Measurements from ENCODE around the gene CLDN19.

CLDN19 gene

GRCh38 chr1:42746436-42747105 is 6.5 kb upstream of the CLDN19 start:
- H3K4me1 ChIP-seq (ENCODE audit: insufficient read depth, low read length, poor library complexity, severe bottlenecking), result no peaks in the 10 kb centered on the region
- no peaks in the 10 kb centered on the region for H3K79me2 ChIP-seq (ENCODE audit: insufficient read depth, low read length)
- H3K36me3 ChIP-seq (ENCODE audit: insufficient read depth, low read length), result peaks cover 21% of the 10 kb centered on the region; the same call in 1 of the 2 replicates
- no peak for TF ChIP-seq CTCF (conservative IDR thresholded peaks at IDR 0.05; ENCODE audit: low read length)
- TF ChIP-seq EZH2phosphoT487 (IDR thresholded peaks at IDR 0.05; ENCODE audit: borderline replicate concordance), result no peak
- H4K20me1 ChIP-seq (ENCODE audit: insufficient read depth, low read length, poor library complexity, severe bottlenecking), result no peaks in the 10 kb centered on the region
- no peaks in the 10 kb centered on the region for H3F3A ChIP-seq (ENCODE audit: low read depth)
- no peaks in the 10 kb centered on the region for H3K9me2 ChIP-seq (replicated peaks; ENCODE audit: low read depth, low read length)
- no peak overlapping the region for H3K9ac ChIP-seq (ENCODE audit: low read depth, low read length, poor library complexity, severe bottlenecking)
- no peaks in the 10 kb centered on the region for H3K27me3 ChIP-seq (ENCODE audit: insufficient read depth, low read length, poor library complexity, severe bottlenecking)
- no peak overlapping the region for H2AFZ ChIP-seq (ENCODE audit: low read length)
- H3K4me2 ChIP-seq (ENCODE audit: low read depth, low read length, poor library complexity, severe bottlenecking), result no peak overlapping the region
- no peaks in the 10 kb centered on the region for H3K9me3 ChIP-seq (ENCODE audit: insufficient read depth, low read depth, low read length)
- H3K4me3 ChIP-seq (ENCODE audit: low read length, poor library complexity, severe bottlenecking), result no peak overlapping the region

DNA sequence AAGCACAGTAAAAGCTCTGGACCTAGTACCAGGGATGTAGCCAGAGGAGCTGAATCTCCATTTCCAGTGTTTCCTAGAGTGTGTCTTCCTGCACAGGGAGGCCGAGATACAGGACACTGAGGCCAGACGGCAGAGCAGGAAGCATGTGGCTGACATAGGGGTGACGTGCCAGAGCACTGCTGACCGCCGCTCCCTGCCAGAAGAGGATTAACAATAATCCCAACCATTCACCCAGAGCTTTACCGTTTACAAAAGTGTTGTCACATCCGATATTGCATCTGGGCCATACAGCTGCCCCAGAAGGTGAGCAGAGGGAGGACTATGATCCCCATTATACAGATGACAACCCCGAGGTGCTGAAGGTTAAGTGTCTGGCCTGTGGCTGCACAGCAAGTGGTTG is 5.8 kb upstream of the CLDN19 start:
- TF ChIP-seq EZH2phosphoT487 (IDR thresholded peaks at IDR 0.05; ENCODE audit: borderline replicate concordance) (no peak), CTCF (conservative IDR thresholded peaks at IDR 0.05; ENCODE audit: low read length) (no peak)
- Histone ChIP-seq H3K4me3 (ENCODE audit: low read length, poor library complexity, severe bottlenecking) (no peak overlapping the region), H3K79me2 (ENCODE audit: insufficient read depth, low read length) (no peaks in the 10 kb centered on the region), H3K9me3 (ENCODE audit: insufficient read depth, low read depth, low read length) (no peaks in the 10 kb centered on the region), H3K27me3 (ENCODE audit: insufficient read depth, low read length, poor library complexity, severe bottlenecking) (no peaks in the 10 kb centered on the region), H2AFZ (ENCODE audit: low read length) (no peak overlapping the region), H3K9me2 (replicated peaks; ENCODE audit: low read depth, low read length) (no peaks in the 10 kb centered on the region), H3K4me1 (ENCODE audit: insufficient read depth, low read length, poor library complexity, severe bottlenecking) (no peaks in the 10 kb centered on the region), H3F3A (ENCODE audit: low read depth) (no peaks in the 10 kb centered on the region), H3K36me3 (ENCODE audit: insufficient read depth, low read length) (peaks cover 21% of the 10 kb centered on the region; the same call in 1 of the 2 replicates), H3K9ac (ENCODE audit: low read depth, low read length, poor library complexity, severe bottlenecking) (no peak overlapping the region), H3K4me2 (ENCODE audit: low read depth, low read length, poor library complexity, severe bottlenecking) (no peak overlapping the region), H4K20me1 (ENCODE audit: insufficient read depth, low read length, poor library complexity, severe bottlenecking) (no peaks in the 10 kb centered on the region)

GRCh38 chr1:42744148-42744413 is 4.0 kb upstream of the CLDN19 start:
- Histone ChIP-seq H3F3A (ENCODE audit: low read depth) (no peaks in the 10 kb centered on the region), H2AFZ (ENCODE audit: low read length) (no peak overlapping the region), H3K9me2 (replicated peaks; ENCODE audit: low read depth, low read length) (no peaks in the 10 kb centered on the region), H3K9me3 (ENCODE audit: insufficient read depth, low read depth, low read length) (no peaks in the 10 kb centered on the region), H3K4me1 (ENCODE audit: insufficient read depth, low read length, poor library complexity, severe bottlenecking) (no peaks in the 10 kb centered on the region), H3K4me2 (ENCODE audit: low read depth, low read length, poor library complexity, severe bottlenecking) (no peak overlapping the region), H3K79me2 (ENCODE audit: insufficient read depth, low read length) (no peaks in the 10 kb centered on the region), H3K4me3 (ENCODE audit: low read length, poor library complexity, severe bottlenecking) (no peak overlapping the region), H4K20me1 (ENCODE audit: insufficient read depth, low read length, poor library complexity, severe bottlenecking) (no peaks in the 10 kb centered on the region), H3K27me3 (ENCODE audit: insufficient read depth, low read length, poor library complexity, severe bottlenecking) (no peaks in the 10 kb centered on the region), H3K9ac (ENCODE audit: low read depth, low read length, poor library complexity, severe bottlenecking) (no peak overlapping the region), H3K36me3 (ENCODE audit: insufficient read depth, low read length) (peaks cover 12% of the 10 kb centered on the region; the same call in 1 of the 2 replicates)
- TF ChIP-seq EZH2phosphoT487 (IDR thresholded peaks at IDR 0.05; ENCODE audit: borderline replicate concordance) (no peak), CTCF (conservative IDR thresholded peaks at IDR 0.05; ENCODE audit: low read length) (no peak)
